Adrenal gland (tissue), 5 donors: Measurements from ENCODE around the gene SHROOM4.

Experiments used
- CTCF ChIP-seq, 6 experiments: fragments of 450-650 bp in 4 of 6; fragments of 200-600 bp in 2 of 6; sonication (generic) in 1 of 6; IDR thresholded peaks; 1 replicate in 5 of 6; 2 replicates in 1 of 6; pipeline versions ENCODE4 v1.5.1 to v1.8.0; 2016 to 2021; ENCODE audit warnings: antibody characterized with exemption in 6 of 6, mild to moderate bottlenecking in 2 of 6, moderate library complexity in 1 of 6
- POLR2A ChIP-seq, 2 donors: fragments of 450-650 bp; IDR thresholded peaks; one replicate each; pipeline ENCODE4 v1.6.1; 2017; ENCODE audit warnings: antibody characterized with exemption in 2 of 2, mild to moderate bottlenecking in 2 of 2, moderate library complexity in 1 of 2
- donor health status: DM: no; HTN: no; CAD: no.

GRCh38 chrX:50719614-50720013, 94.4 kb downstream of the SHROOM4 start:
- TF ChIP-seq POLR2A (IDR thresholded peaks at IDR 0.05) (no peak), CTCF (IDR thresholded peaks at IDR 0.05) (no peak)
